ENCODE data around the gene LITAFD.
A peak's percentile ranks its signal among the peaks of the same experiment; 100 is the strongest.

LITAFD gene

GRCh38 chr16:8851761-8852403 lies 30.3 kb upstream of the LITAFD start:
- Mint-ChIP-seq H3K9me3 (no peaks in the 10 kb centered on the region), H3K27me3 (no peaks in the 10 kb centered on the region), H3K27ac (peak overlapping the region; percentile 70), H3K4me3 (no peak overlapping the region), H3K36me3 (peaks cover 46% of the 10 kb centered on the region), H3K4me1 (peaks cover 49% of the 10 kb centered on the region)
- DNase-seq, result peak; percentile 16
- CTCF ChIA-PET, result interaction anchor here (1.4 kb wide), 1 partner anchor 28 kb away, joined by 6 read pairs; no protein-coding TSS in a partner anchor

GRCh38 chr16:8852534-8852933 lies 29.6 kb upstream of the LITAFD start:
- Mint-ChIP-seq H3K4me3 (no peak overlapping the region), H3K36me3 (peaks cover 50% of the 10 kb centered on the region), H3K9me3 (no peaks in the 10 kb centered on the region), H3K27ac (peak overlapping the region; percentile 7), H3K4me1 (peaks cover 53% of the 10 kb centered on the region), H3K27me3 (no peaks in the 10 kb centered on the region)
- CTCF ChIA-PET, result interaction anchor here (1.4 kb wide), 1 partner anchor 28 kb away, joined by 6 read pairs; no protein-coding TSS in a partner anchor
- peak; percentile 0 for DNase-seq

- H3K4me3 Mint-ChIP-seq, result no peak overlapping the region
- H3K27me3 Mint-ChIP-seq, result no peaks in the 10 kb centered on the region
- peaks cover 54% of the 10 kb centered on the region for H3K36me3 Mint-ChIP-seq
- H3K9me3 Mint-ChIP-seq, result no peaks in the 10 kb centered on the region
- H3K27ac Mint-ChIP-seq, result peak overlapping the region; percentile 17
- CTCF ChIA-PET, result interaction anchor here (1.1 to 1.4 kb wide), 2 partner anchors 27 to 286 kb away, joined by 4 to 6 read pairs; no protein-coding TSS in a partner anchor
- peak; percentile 8 for DNase-seq
- H3K4me1 Mint-ChIP-seq, result peaks cover 57% of the 10 kb centered on the region
These were observed 29.0 kb upstream of the LITAFD start for GRCh38 chr16:8853150-8853549.

GRCh38 chr16:8853611-8854010 lies 28.5 kb upstream of the LITAFD start:
- H3K27me3 Mint-ChIP-seq, result no peaks in the 10 kb centered on the region
- DNase-seq, result peak; percentile 17
- peaks cover 58% of the 10 kb centered on the region for H3K36me3 Mint-ChIP-seq
- H3K4me1 Mint-ChIP-seq, result peaks cover 61% of the 10 kb centered on the region
- peak overlapping the region; percentile 17 for H3K27ac Mint-ChIP-seq
- no peak overlapping the region for H3K4me3 Mint-ChIP-seq
- no peaks in the 10 kb centered on the region for H3K9me3 Mint-ChIP-seq
- CTCF ChIA-PET, result interaction anchor here (1.1 to 2.7 kb wide), 2 partner anchors 26 to 286 kb away, joined by 4 to 13 read pairs; no protein-coding TSS in a partner anchor

- Mint-ChIP-seq H3K4me1 (peaks cover 65% of the 10 kb centered on the region), H3K27ac (peak overlapping the region; percentile 28), H3K4me3 (no peak overlapping the region), H3K27me3 (no peaks in the 10 kb centered on the region), H3K9me3 (no peaks in the 10 kb centered on the region), H3K36me3 (peaks cover 60% of the 10 kb centered on the region)
- CTCF ChIA-PET, result interaction anchor here (1.1 to 2.7 kb wide), 2 partner anchors 25 to 285 kb away, joined by 4 to 13 read pairs; no protein-coding TSS in a partner anchor
- peak; percentile 15 for DNase-seq
These were observed 27.7 kb upstream of the LITAFD start for GRCh38 chr16:8854298-8854948.

GRCh38 chr16:8855051-8855786 lies 26.9 kb upstream of the LITAFD start:
- Mint-ChIP-seq H3K27me3 (no peaks in the 10 kb centered on the region), H3K4me3 (no peak overlapping the region), H3K4me1 (peaks cover 66% of the 10 kb centered on the region), H3K27ac (peak overlapping the region; percentile 72), H3K9me3 (no peaks in the 10 kb centered on the region), H3K36me3 (peaks cover 57% of the 10 kb centered on the region)
- DNase-seq, result peak; percentile 34
- CTCF ChIA-PET, result interaction anchor here (2.7 kb wide), 1 partner anchor 25 kb away, joined by 13 read pairs; no protein-coding TSS in a partner anchor

GRCh38 chr16:8855972-8856371 lies 26.2 kb upstream of the LITAFD start:
- no peak overlapping the region for H3K4me3 Mint-ChIP-seq
- H3K27ac Mint-ChIP-seq, result peak overlapping the region; percentile 19
- CTCF ChIA-PET, result interaction anchor here (2.7 kb wide), 1 partner anchor 24 kb away, joined by 13 read pairs; no protein-coding TSS in a partner anchor
- peaks cover 52% of the 10 kb centered on the region for H3K36me3 Mint-ChIP-seq
- H3K27me3 Mint-ChIP-seq, result no peaks in the 10 kb centered on the region
- peaks cover 60% of the 10 kb centered on the region for H3K4me1 Mint-ChIP-seq
- DNase-seq, result peak; percentile 16
- no peaks in the 10 kb centered on the region for H3K9me3 Mint-ChIP-seq

- peaks cover 49% of the 10 kb centered on the region for H3K36me3 Mint-ChIP-seq
- H3K4me1 Mint-ChIP-seq, result peaks cover 59% of the 10 kb centered on the region
These were observed 22.9 kb upstream of the LITAFD start for GRCh38 chr16:8858994-8859912.

GRCh38 chr16:8859913-8860881 lies 22.0 kb upstream of the LITAFD start:
- Mint-ChIP-seq H3K27me3 (no peaks in the 10 kb centered on the region), H3K9me3 (no peaks in the 10 kb centered on the region)

More at GRCh38 chr16:8858994-8859912, 22.9 kb upstream of the LITAFD start:
- Mint-ChIP-seq H3K27ac (peak overlapping the region; percentile 58), H3K9me3 (no peaks in the 10 kb centered on the region), H3K4me3 (no peak overlapping the region), H3K27me3 (no peaks in the 10 kb centered on the region)
- DNase-seq, result peak; percentile 18
- CTCF ChIA-PET, result no interaction called here

GRCh38 chr16:8861563-8862308 lies 20.4 kb upstream of the LITAFD start:
- peaks cover 38% of the 10 kb centered on the region for H3K36me3 Mint-ChIP-seq
- peak overlapping the region; percentile 60 for H3K27ac Mint-ChIP-seq
- no peak overlapping the region for H3K4me3 Mint-ChIP-seq
- no peaks in the 10 kb centered on the region for H3K9me3 Mint-ChIP-seq
- DNase-seq, result no peak
- CTCF ChIA-PET, result interaction anchor here (1.2 to 2.1 kb wide), 3 partner anchors 11 to 19 kb away, joined by 3 to 6 read pairs (median 6); no protein-coding TSS in a partner anchor
- H3K27me3 Mint-ChIP-seq, result no peaks in the 10 kb centered on the region
- H3K4me1 Mint-ChIP-seq, result peaks cover 62% of the 10 kb centered on the region

More at GRCh38 chr16:8859913-8860881, 22.0 kb upstream of the LITAFD start:
- Mint-ChIP-seq H3K27ac (no peak overlapping the region), H3K36me3 (peaks cover 44% of the 10 kb centered on the region), H3K4me3 (no peak overlapping the region), H3K4me1 (peaks cover 58% of the 10 kb centered on the region)
- CTCF ChIA-PET, result interaction anchor here (2.1 kb wide), 1 partner anchor 13 kb away, joined by 6 read pairs; no protein-coding TSS in a partner anchor
- no peak for DNase-seq

GRCh38 chr16:8862309-8863130 lies 19.6 kb upstream of the LITAFD start:
- Mint-ChIP-seq H3K4me1 (peaks cover 62% of the 10 kb centered on the region), H3K4me3 (no peak overlapping the region), H3K27ac (peak overlapping the region; percentile 60), H3K9me3 (no peaks in the 10 kb centered on the region), H3K36me3 (peaks cover 39% of the 10 kb centered on the region), H3K27me3 (no peaks in the 10 kb centered on the region)
- no peak for DNase-seq
- CTCF ChIA-PET, result interaction anchor here (0.8 to 2.1 kb wide), 4 partner anchors 11 to 18 kb away, joined by 3 to 6 read pairs (median 4); no protein-coding TSS in a partner anchor
